ENCODE results near the gene NKX1-1.

Gene NKX1-1

DNA sequence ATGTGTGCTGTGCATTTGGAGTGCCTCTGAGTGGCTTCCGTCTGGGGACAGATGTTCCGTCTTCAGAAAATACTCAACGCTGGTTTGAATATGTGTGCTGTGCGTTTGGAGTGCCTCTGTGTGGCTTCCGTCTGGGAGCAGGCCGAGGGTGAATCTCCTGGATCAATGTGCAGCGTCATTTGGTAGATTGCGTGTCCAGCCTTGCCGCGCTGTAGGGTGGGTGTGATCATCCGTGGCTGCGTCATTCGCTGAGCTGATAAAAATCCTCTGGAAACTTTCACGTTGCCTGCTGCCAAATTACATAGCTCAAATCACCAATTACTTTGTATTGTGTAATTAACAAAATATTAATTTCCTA, 47.1 kb downstream of the NKX1-1 start:
- TF ChIP-seq GATA2 (IDR thresholded peaks at IDR 0.05; ENCODE audit: low read depth, low read length) = no peak
- no peak for TF ChIP-seq GATA3 (IDR thresholded peaks at IDR 0.05; ENCODE audit: low read depth, low read length)

DNA sequence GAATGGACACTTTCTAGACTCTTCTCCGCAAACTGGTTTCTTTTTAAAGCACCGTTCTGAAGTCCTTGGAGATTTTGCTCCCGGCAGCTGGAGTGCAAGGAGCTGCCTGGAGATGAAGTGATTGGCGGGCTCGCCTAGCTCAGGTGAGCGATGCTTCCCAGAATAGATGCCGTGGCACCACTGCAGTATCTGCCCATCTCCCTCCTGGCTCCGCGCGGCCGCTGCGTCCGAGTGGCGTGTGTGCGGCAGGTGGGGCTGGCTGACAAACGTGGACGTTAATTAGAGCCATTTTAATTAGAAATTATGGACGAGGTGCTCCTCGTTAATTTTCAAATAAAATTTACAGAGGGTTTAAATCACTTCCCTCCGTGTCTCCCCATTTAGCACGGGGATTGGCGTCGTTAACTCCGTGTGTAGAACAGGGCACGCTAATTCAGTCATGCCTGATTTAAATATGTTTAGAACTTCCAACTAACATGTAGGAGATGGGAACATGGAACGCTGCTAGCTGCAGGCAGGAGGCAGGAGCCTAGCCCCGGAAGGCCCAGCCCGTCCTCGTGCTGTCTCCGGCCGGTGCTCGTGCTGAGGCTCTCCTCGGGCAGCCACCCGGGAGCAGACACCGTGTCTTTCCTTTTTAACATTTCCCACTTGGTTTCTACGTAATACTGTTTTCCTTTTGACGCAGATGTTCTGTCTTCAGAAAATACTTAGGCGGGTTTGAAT, 47.7 kb downstream of the NKX1-1 start:
- TF ChIP-seq GATA3 (IDR thresholded peaks at IDR 0.05; ENCODE audit: low read depth, low read length) (no peak), GATA2 (IDR thresholded peaks at IDR 0.05; ENCODE audit: low read depth, low read length) (no peak)

DNA sequence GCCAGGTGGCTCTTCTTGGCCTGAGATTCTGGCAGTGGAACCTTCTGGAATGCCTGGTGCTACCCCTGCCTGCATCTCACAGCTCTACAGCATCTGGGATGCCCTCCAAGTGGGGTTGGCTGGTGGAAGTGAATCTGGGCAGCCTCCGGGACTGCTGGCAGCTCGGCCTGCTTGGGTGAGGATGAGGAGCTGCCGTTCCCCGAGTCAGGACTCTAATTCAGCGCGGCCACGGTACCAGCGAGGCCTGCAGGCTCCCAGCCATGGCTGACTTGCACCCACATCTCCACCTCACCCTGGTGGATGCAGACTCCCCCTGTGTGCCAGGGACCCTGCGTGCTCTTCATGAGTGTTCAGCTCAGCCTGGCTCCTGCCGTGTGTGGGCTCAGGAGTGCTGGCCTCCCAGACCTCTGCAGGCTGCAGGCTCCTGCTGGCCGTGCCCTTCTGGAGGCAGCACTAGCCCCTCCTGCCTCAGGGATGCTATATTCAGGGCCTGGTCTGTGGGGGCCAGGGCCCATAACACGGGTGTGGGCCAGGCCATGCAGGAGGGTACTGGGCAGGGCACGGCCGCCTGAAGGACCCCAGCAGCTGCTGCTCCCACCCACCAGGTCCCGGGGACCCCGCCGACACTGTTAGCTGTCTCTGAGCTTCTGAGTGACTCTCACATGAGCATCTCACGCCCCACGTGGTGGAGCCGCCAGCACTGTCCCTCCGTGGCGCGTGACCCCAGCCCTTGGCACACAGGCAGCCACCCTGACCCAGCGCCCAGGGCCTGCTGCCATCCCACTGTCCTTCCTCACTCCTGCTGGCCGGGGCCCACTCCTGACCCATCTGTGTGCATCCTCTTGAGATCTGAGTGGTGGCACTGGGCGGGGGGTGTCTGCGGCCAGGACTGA, 48.6 kb downstream of the NKX1-1 start:
- no peak for TF ChIP-seq GATA2 (IDR thresholded peaks at IDR 0.05; ENCODE audit: low read depth, low read length)
- TF ChIP-seq GATA3 (IDR thresholded peaks at IDR 0.05; ENCODE audit: low read depth, low read length) = no peak

DNA sequence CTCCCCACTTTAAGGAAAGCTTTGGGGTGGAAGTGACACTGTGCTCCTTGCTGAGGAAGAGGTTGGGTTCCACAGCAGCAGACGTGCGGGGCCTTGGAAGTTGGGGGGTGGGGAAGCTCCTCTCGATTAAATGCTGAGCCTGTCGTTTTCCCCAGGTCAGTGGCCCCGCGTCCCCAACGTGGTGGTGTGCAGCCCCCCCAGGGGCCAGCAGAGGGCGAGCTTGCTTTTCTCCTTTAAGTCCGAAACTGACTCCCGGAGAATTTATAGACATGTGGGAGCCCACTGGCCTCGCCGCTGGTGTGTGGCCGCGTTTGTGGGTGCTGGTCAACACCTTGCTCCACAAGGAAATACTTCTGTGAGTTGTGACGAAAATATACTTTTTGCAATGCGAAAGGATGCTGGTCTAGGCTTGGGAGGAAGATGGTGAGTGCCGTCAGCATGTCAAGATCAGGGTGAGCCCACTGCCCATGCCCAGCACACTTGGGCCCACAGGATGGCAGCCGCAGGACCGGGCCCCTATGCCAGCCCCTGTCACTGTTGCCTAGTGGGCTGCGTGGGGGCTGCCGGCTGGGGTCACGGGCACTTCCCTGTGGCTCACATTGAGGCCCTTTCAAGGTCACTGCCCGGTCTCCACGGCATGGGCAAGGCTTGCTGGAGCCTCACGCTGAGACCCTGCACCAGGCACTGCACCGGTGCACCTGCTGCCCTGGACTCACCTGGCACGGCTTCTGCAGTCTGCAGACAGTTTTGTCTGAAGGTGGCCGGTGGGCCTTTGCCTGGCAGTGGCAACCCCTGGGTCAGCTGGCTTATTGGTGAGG, 49.9 kb downstream of the NKX1-1 start:
- TF ChIP-seq GATA2 (IDR thresholded peaks at IDR 0.05; ENCODE audit: low read depth, low read length) (no peak), GATA3 (IDR thresholded peaks at IDR 0.05; ENCODE audit: low read depth, low read length) (no peak)

DNA sequence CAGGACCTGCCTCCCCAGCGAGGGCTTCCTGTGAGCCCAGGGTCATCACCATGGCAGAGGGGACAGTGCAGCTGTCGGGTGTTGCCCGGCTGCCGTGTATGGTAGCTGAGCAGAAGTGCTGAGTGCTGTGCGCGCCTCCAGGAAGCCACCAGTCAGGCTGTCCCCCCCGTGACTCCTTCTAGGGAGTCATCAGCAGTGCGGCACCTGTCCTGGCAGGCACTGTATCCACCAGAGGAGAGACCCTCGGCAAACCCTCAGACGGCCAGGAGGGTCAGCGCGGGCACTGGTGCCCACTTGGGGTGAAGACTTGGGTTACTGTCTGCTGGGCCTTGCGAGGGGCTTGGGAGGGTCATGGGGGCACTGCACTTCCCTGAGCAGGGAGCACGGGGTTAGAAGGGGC, 50.9 kb downstream of the NKX1-1 start:
- TF ChIP-seq GATA3 (IDR thresholded peaks at IDR 0.05; ENCODE audit: low read depth, low read length) = no peak
- TF ChIP-seq GATA2 (IDR thresholded peaks at IDR 0.05; ENCODE audit: low read depth, low read length) = no peak

DNA sequence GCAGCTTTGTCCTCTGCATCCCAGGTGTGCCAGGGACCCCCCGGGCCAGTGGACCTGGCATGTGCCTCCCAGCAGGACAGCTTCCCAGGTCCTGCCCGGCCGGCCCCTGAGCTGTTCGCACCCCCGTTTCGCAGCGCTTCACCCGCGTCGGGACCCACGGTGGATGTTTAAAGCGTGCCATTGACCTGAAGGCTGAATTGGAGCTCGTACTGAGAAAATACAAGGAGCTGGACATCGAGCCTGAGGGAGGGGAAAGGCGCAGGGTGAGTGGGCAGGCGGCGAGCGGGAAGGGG, 51.3 kb downstream of the NKX1-1 start:
- TF ChIP-seq GATA3 (IDR thresholded peaks at IDR 0.05; ENCODE audit: low read depth, low read length) = no peak
- TF ChIP-seq GATA2 (IDR thresholded peaks at IDR 0.05; ENCODE audit: low read depth, low read length) = no peak

DNA sequence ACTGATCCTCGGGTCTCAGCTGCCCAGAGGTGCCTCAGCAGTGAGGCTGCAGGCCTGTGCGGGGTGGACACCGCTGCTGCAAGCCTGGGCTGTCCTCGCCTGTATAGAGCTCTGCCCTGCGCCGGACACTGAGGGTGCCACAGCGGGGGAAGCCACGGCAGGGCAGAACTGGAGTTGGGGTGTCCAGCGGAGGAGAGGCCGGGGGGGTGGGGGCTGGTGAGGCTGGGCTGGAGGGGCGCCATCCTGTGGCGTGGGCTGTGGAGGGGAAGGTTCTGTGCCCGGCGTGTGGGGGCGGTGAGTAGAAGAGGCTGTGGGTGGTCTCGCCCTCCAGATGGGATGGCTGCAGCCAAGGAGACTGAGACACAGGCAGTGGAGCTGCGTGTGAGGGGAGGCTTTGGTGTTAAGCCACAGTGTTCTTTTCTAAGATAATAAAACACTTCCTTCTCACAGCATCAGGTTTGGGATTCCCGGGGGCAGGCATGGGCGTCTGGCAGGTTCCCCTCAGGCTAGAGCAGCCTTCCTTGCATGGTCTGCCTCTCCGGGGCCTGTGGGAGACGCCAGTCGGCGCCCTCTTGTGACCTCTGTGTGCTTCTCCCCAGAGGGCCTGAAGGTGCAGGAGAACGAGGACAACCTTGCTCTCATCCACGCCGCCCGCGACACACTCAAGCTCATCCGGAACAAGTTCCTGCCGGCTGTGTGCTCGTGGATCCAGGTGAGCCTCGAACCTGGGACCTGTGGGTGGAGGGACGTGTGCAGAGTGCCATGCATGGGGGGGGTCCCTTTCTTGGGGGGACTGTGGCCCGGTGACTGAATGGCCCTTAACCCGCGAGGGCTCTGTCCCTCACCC, 51.9 kb downstream of the NKX1-1 start:
- TF ChIP-seq GATA2 (IDR thresholded peaks at IDR 0.05; ENCODE audit: low read depth, low read length) (no peak), GATA3 (IDR thresholded peaks at IDR 0.05; ENCODE audit: low read depth, low read length) (no peak)

DNA sequence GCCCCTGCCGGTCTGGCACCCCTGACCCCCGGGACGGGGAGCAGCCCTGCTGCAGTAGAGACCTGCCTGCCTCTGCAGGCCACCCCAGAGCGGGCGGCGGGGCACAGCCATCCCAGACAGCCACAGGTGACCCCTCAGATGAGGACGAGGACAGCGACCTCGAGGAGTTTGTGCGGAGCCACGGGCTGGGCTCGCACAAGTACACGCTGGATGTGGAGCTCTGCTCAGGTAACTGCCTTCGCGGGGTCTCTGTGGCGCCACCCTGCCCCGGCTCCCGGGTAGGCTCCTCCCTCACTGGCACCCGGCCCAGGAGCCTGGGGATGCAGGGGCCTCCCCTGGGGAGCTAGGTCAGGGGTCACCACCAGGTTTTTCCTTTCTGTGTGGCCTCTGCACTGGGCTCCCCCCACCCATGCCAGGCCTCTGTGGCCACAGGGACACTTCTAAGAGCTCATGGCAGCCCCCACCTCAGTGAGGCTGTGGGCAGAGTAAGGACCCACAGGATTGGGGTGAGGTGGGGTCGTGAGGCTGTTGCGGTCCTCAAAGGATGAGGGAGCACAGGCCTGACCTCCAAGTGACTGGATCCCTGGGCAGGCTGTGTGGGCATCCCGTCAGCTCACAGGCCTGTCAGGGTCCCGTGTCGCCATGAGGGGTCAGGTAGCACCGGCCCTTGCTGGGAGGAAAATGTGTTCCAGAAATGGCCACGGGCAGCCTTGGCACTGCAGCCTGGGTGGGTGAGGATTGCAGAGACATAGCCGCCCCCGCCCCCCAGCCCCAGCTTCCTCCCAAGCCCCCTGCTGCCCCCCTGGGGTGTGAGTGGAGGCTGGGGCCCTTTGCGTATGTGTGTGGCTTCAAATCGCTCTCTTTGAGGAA, 52.8 kb downstream of the NKX1-1 start:
- TF ChIP-seq GATA3 (IDR thresholded peaks at IDR 0.05; ENCODE audit: low read depth, low read length) (no peak), GATA2 (IDR thresholded peaks at IDR 0.05; ENCODE audit: low read depth, low read length) (no peak)

All from SH-SY5Y (cell line).